H1 (cell line): ENCODE data around the gene KCNA2. TPM values are rescaled to one million over a fixed set of nuclear protein-coding genes. Genes with fewer than 3 reads are reported as not detected.

Experiments used
- CTCF ChIA-PET: fragments of 300-600 bp; sonication (Branson Sonifier 250); formaldehyde crosslinking; loops from one replicate; lab custom pipeline; 2021; ENCODE audit not compliant: partially characterized antibody; lab: Charles Lee
- POLR2A ChIA-PET: fragments of 300-600 bp; sonication (Branson Sonifier 250); formaldehyde crosslinking; loops from one replicate; lab custom pipeline; 2021; ENCODE audit warnings: inconsistent platforms; ENCODE audit not compliant: partially characterized antibody; lab: Charles Lee
- DNase-seq, 2 experiments: peaks; one replicate each; pipeline versions ENCODE4 v3.0.0 to v3.0.0-alpha.2; 2010 to 2022; ENCODE audit warnings: low spot score in 2 of 2, low read depth in 1 of 2, mixed read lengths in 1 of 2
- FAIRE-seq: peaks from 2 replicates; lab custom pipeline; 2011; peaks lifted over from hg19 to GRCh38; lab: Jason Lieb, UNC
- H2AFZ ChIP-seq: 2 replicates; pipeline ENCODE4 v1.8.1; 2012; ENCODE audit warnings: low read length, inconsistent platforms
- H2AK5ac ChIP-seq: 2 replicates; pipeline ENCODE4 v1.6.1; 2013; ENCODE audit warnings: low read depth, low read length
- H2BK120ac ChIP-seq: replicated peaks from 2 replicates; pipeline ENCODE3; 2013; ENCODE audit warnings: low read depth, low read length, inconsistent platforms
- H2BK12ac ChIP-seq: 2 replicates; pipeline ENCODE4 v1.6.1; 2013; ENCODE audit warnings: low read depth, low read length
- H2BK15ac ChIP-seq: 2 replicates; pipeline ENCODE4 v1.6.1; 2013; ENCODE audit warnings: low read length
- H2BK20ac ChIP-seq: 2 replicates; pipeline ENCODE4 v1.6.1; 2013; ENCODE audit warnings: low read length
- H2BK5ac ChIP-seq: 2 replicates; pipeline ENCODE4 v1.6.1; 2013; ENCODE audit warnings: low read depth, low read length
- H3K14ac ChIP-seq: 2 replicates; pipeline ENCODE4 v1.6.1; 2013; ENCODE audit warnings: inconsistent platforms; ENCODE audit not compliant: insufficient read length
- H3K18ac ChIP-seq: 2 replicates; pipeline ENCODE4 v1.6.1; 2013; ENCODE audit warnings: low read length; ENCODE audit errors: extremely low read depth
- H3K23ac ChIP-seq: 2 replicates; pipeline ENCODE4 v1.6.1; 2013; ENCODE audit warnings: inconsistent platforms; ENCODE audit not compliant: insufficient read length
- H3K23me2 ChIP-seq: 2 replicates; pipeline ENCODE4 v1.6.1; 2013; ENCODE audit warnings: low read depth, low read length
- H3K27ac ChIP-seq: 2 replicates; pipeline ENCODE4 v1.6.1; 2011; ENCODE audit warnings: low read depth, low read length, inconsistent platforms
- H3K27me3 ChIP-seq, 4 experiments: replicated peaks in 1 of 4; 1 replicate in 1 of 4; 2 replicates in 3 of 4; pipeline versions ENCODE4 v1.6.1 to v1.8.1; 2011 to 2013; ENCODE audit warnings: low read length in 3 of 4, mild to moderate bottlenecking in 3 of 4, inconsistent platforms in 2 of 4, mixed read lengths in 2 of 4, moderate library complexity in 1 of 4; ENCODE audit not compliant: control insufficient read depth in 3 of 4, insufficient read depth in 3 of 4; ENCODE audit errors: extremely low read depth in 1 of 4
- H3K36me3 ChIP-seq, 4 experiments: 2 replicates each; pipeline versions ENCODE4 v1.6.1 to v1.8.1; 2011 to 2013; ENCODE audit warnings: mild to moderate bottlenecking in 4 of 4, low read length in 3 of 4, moderate library complexity in 2 of 4, control low read depth in 1 of 4, inconsistent platforms in 1 of 4; ENCODE audit not compliant: insufficient read depth in 4 of 4, control insufficient read depth in 2 of 4
- H3K4ac ChIP-seq: replicated peaks from 2 replicates; pipeline ENCODE3; 2013; ENCODE audit warnings: low read length, low read depth, mixed read lengths, inconsistent platforms; ENCODE audit not compliant: insufficient read length
- H3K4me1 ChIP-seq, 4 experiments: replicated peaks in 1 of 4; 1 replicate in 1 of 4; 2 replicates in 3 of 4; pipeline versions ENCODE4 v1.6.1 to v1.8.1; 2011 to 2013; ENCODE audit warnings: low read length in 3 of 4, inconsistent platforms in 2 of 4, mixed read lengths in 1 of 4; ENCODE audit not compliant: insufficient read depth in 4 of 4, control insufficient read depth in 3 of 4
- H3K4me2 ChIP-seq, 2 experiments: 2 replicates each; pipeline versions ENCODE4 v1.6.1 to v1.8.1; 2011 to 2013; ENCODE audit warnings: low read depth in 2 of 2, low read length in 2 of 2, control low read depth in 1 of 2, inconsistent platforms in 1 of 2, mild to moderate bottlenecking in 1 of 2; ENCODE audit not compliant: insufficient read depth in 1 of 2
- H3K4me3 ChIP-seq, 4 experiments: fragments of 200-600, 300-600 bp in 1 of 4; sonication (generic), shearing (Covaris generic), sonication (Bioruptor Twin) in 1 of 4; 2 replicates each; pipeline versions ENCODE4 v1.5.1 to v1.8.1; 2011 to 2016; ENCODE audit warnings: low read length in 4 of 4, low read depth in 3 of 4, control low read depth in 2 of 4, inconsistent platforms in 2 of 4, mild to moderate bottlenecking in 2 of 4, mixed read lengths in 1 of 4, moderate library complexity in 1 of 4; ENCODE audit not compliant: insufficient read depth in 2 of 4; ENCODE audit errors: extremely low read depth in 1 of 4
- H3K56ac ChIP-seq: replicated peaks from 2 replicates; pipeline ENCODE3; 2013; ENCODE audit warnings: low read depth, mild to moderate bottlenecking, mixed read lengths, low read length, inconsistent platforms; ENCODE audit not compliant: insufficient read length
- H3K79me1 ChIP-seq: 2 replicates; pipeline ENCODE4 v1.6.1; 2013; ENCODE audit warnings: low read depth, low read length, control low read depth
- H3K79me2 ChIP-seq, 2 experiments: 2 replicates each; pipeline versions ENCODE4 v1.6.1 to v1.8.1; 2012 to 2013; ENCODE audit warnings: low read length in 2 of 2, mild to moderate bottlenecking in 2 of 2, inconsistent platforms in 1 of 2; ENCODE audit not compliant: insufficient read depth in 2 of 2, control insufficient read depth in 1 of 2
- H3K9ac ChIP-seq, 4 experiments: replicated peaks in 1 of 4; 1 replicate in 1 of 4; 2 replicates in 3 of 4; pipeline versions ENCODE4 v1.6.1 to v1.8.1; 2011 to 2013; ENCODE audit warnings: low read depth in 3 of 4, low read length in 3 of 4, control low read depth in 2 of 4, mild to moderate bottlenecking in 2 of 4, moderate library complexity in 2 of 4, inconsistent platforms in 1 of 4; ENCODE audit errors: extremely low read depth in 1 of 4
- H3K9me3 ChIP-seq, 2 experiments: 2 replicates each; pipeline versions ENCODE4 v1.6.1 to v1.8.1; 2012 to 2013; ENCODE audit warnings: mild to moderate bottlenecking in 2 of 2, moderate library complexity in 2 of 2, control low read depth in 1 of 2, inconsistent platforms in 1 of 2, low read depth in 1 of 2, low read length in 1 of 2, mixed read lengths in 1 of 2; ENCODE audit not compliant: insufficient read depth in 2 of 2
- H4K20me1 ChIP-seq, 2 experiments: replicated peaks in 1 of 2; 2 replicates each; pipeline versions ENCODE3 to v1.8.1; 2011 to 2013; ENCODE audit warnings: inconsistent platforms in 2 of 2, low read length in 2 of 2, mild to moderate bottlenecking in 1 of 2; ENCODE audit not compliant: insufficient read depth in 2 of 2, control insufficient read depth in 1 of 2
- H4K5ac ChIP-seq: 2 replicates; pipeline ENCODE4 v1.6.1; 2013; ENCODE audit warnings: low read length, low read depth, mixed read lengths, inconsistent platforms; ENCODE audit not compliant: insufficient read length
- H4K8ac ChIP-seq: 2 replicates; pipeline ENCODE4 v1.8.0; 2013; ENCODE audit warnings: mild to moderate bottlenecking, moderate library complexity, low read length, inconsistent platforms; ENCODE audit not compliant: insufficient read depth; ENCODE audit errors: extremely low read depth
- H4K91ac ChIP-seq: replicated peaks from 2 replicates; pipeline ENCODE3; 2013; ENCODE audit warnings: low read length, mixed read lengths, inconsistent platforms; ENCODE audit not compliant: insufficient read length
- BRCA1 ChIP-seq: IDR thresholded peaks from 2 replicates; pipeline ENCODE4 v1.6.1; 2012; ENCODE audit warnings: low read depth, low read length, improper control_type of control experiment
- CBX5 ChIP-seq: fragments of 300-800, 300-1000 bp; sonication (generic); IDR thresholded peaks from 2 replicates; pipeline ENCODE4 v1.7.1; 2016; ENCODE audit warnings: antibody characterized with exemption, low read length, low read depth
- CEBPB ChIP-seq: IDR thresholded peaks from 2 replicates; pipeline ENCODE4 v1.6.1; 2012; ENCODE audit warnings: low read depth, low read length
- POLR2A ChIP-seq, 2 experiments: IDR thresholded peaks; 1 replicate in 1 of 2; 2 replicates in 1 of 2; pipeline ENCODE4 v1.6.1; 2011; ENCODE audit warnings: low read depth in 2 of 2, low read length in 2 of 2, mild to moderate bottlenecking in 2 of 2; ENCODE audit errors: control extremely low read depth in 1 of 2
- RAD21 ChIP-seq, 2 experiments: IDR thresholded peaks in 1 of 2; conservative IDR thresholded peaks in 1 of 2; 2 replicates each; pipeline ENCODE4 v1.6.1; 2011; ENCODE audit warnings: low read depth in 2 of 2, low read length in 2 of 2, improper control_type of control experiment in 1 of 2, inconsistent platforms in 1 of 2, mild to moderate bottlenecking in 1 of 2, moderate library complexity in 1 of 2
- RBBP5 ChIP-seq: IDR thresholded peaks from 2 replicates; pipeline ENCODE4 v1.7.1; 2012; ENCODE audit warnings: low read depth, mild to moderate bottlenecking, inconsistent platforms, low read length, moderate library complexity, borderline replicate concordance
- WGBS, 2 experiments: shearing (Covaris generic) in 1 of 2; methylation state at CpG; one replicate each; pipeline versions ENCODE4 v1.1.6 to v1.1.7; 2013 to 2015; ENCODE audit warnings: low lambda C conversion rate in 2 of 2, mixed read lengths in 2 of 2, inconsistent platforms in 1 of 2, low coverage in 1 of 2, missing lambda C conversion rate in 1 of 2; ENCODE audit not compliant: insufficient replicate concordance in 2 of 2, insufficient coverage in 1 of 2, insufficient read length in 1 of 2; ENCODE audit errors: extremely low coverage in 1 of 2, missing lambda C conversion rate in 1 of 2; 5-methylcytosine and 5-hydroxymethylcytosine counted together
- polyA plus RNA-seq, 7 experiments: library from polyadenylated mRNA; depleted of rRNA in 3 of 7; stranded (reverse) in 5 of 7; unstranded in 2 of 7; fragments of >200 nt in 5 of 7; fragments of 200-250 nt in 2 of 7; gene quantifications; 1 replicate in 5 of 7; 2 replicates in 1 of 7; 4 replicates in 1 of 7; pipeline versions ENCODE4 v1.2.1 to v1.2.3, GENCODE V29; 2011 to 2013; ENCODE audit warnings: missing spikeins in 2 of 7, mixed read lengths in 2 of 7
- total RNA-seq: library from RNA; stranded (reverse); fragmentation: NEBNext Ultra II Directional; extraction: Animal tissue kit (Norgen Biotek cat#: 25700); gene quantifications from 2 replicates; pipeline ENCODE4 v1.2.1, GENCODE V29; 2021

The KCNA2 gene
- total and polyA plus RNA-seq, 2 of the 8 experiments (the other 6 are each of a cell fraction or from before 2014, with no cell fraction given), result 0.26 to 0.78 TPM

GRCh38 chr1:110588991-110589390 lies 17.2 kb downstream of the KCNA2 start:
- no peak for TF ChIP-seq CEBPB
- no peak for TF ChIP-seq BRCA1
- no peak for TF ChIP-seq POLR2A (IDR thresholded peaks at IDR 0.05; ENCODE audit: control extremely low read depth in 1 of 2, low read depth in 2 of 2, low read length in 2 of 2)
- no peak for TF ChIP-seq RAD21 (IDR thresholded peaks at IDR 0.05 in 1 of 2, conservative IDR thresholded peaks at IDR 0.05 in 1 of 2; ENCODE audit: low read depth in 2 of 2, low read length in 2 of 2)
- no peak for TF ChIP-seq RBBP5
- TF ChIP-seq CBX5, result no peak
- TF ChIP-seq, all 59 proteins: peak for 0
- H4K5ac ChIP-seq, result no peak overlapping the region
- H3K4me3 ChIP-seq, result no peak overlapping the region
- H3K27me3 ChIP-seq, result peaks cover 0 to 7% (median 1%) of the 10 kb centered on the region in 4 experiments; a peak in 3 of 7 replicates
- ChIA-PET CTCF (interaction anchor here (0.6 to 1.8 kb wide), 5 partner anchors 25 to 402 kb away, joined by 3 to 4 read pairs (median 4); no protein-coding TSS in a partner anchor), POLR2A (no interaction called here)
- no peak overlapping the region for H2AK5ac ChIP-seq
- H3K79me2 ChIP-seq, result no peaks in the 10 kb centered on the region
- H4K91ac ChIP-seq, result no peak overlapping the region
- H3K18ac ChIP-seq, result no peak overlapping the region
- H3K4me1 ChIP-seq, result no peaks in the 10 kb centered on the region
- no peak overlapping the region for H2BK5ac ChIP-seq
- H3K9ac ChIP-seq, result no peak overlapping the region
- no peak overlapping the region for H2BK12ac ChIP-seq
- no peak overlapping the region for H2BK15ac ChIP-seq
- no peak overlapping the region for H4K8ac ChIP-seq
- no peak overlapping the region for H2AFZ ChIP-seq
- H3K4ac ChIP-seq, result no peak overlapping the region
- H3K27ac ChIP-seq, result no peak overlapping the region
- H3K36me3 ChIP-seq, result no peaks in the 10 kb centered on the region
- H3K23ac ChIP-seq, result no peak overlapping the region
- FAIRE-seq (no peak), DNase-seq (no peak)
- no peaks in the 10 kb centered on the region for H3K23me2 ChIP-seq
- H3K9me3 ChIP-seq, result no peaks in the 10 kb centered on the region
- 88% methylated on average over 3 of the region's 3 CpGs; no CpG with 5 or more reads in 1 of the 2 experiments for WGBS, 2 experiments
- no peak overlapping the region for H3K14ac ChIP-seq
- H4K20me1 ChIP-seq, result no peaks in the 10 kb centered on the region
- H3K79me1 ChIP-seq, result no peaks in the 10 kb centered on the region
- H3K4me2 ChIP-seq, result no peak overlapping the region
- no peak overlapping the region for H3K56ac ChIP-seq
- no peak overlapping the region for H2BK120ac ChIP-seq
- H2BK20ac ChIP-seq, result no peak overlapping the region
